ENCODE measurements around the gene ITM2B. TPM values are rescaled to one million over a fixed set of nuclear protein-coding genes. Genes with fewer than 3 reads are reported as not detected.

The ITM2B gene
- total and polyA plus RNA-seq, 2 donors (not counting 1 experiment from before 2014, with no cell fraction given) = 122 to 177 TPM

DNA sequence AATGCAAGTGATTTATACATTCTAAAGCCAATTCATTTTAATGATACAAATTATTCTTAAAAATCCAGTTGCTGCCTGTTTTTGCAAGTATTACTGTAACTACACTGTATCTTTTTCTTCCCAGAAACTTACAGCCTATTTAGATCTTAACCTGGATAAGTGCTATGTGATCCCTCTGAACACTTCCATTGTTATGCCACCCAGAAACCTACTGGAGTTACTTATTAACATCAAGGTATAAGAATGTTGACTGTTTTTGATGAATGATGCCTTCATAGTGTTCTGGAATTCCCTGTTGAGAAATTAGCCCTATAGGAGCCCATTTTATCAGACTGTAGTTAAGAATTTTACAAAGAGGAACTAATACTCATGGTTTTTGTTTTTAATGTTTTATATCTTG, 25.0 kb downstream of the ITM2B start:
- no peak overlapping the region for H3K27ac Mint-ChIP-seq
- Histone ChIP-seq H3K9ac (ENCODE audit: low read length) (no peak overlapping the region), H3K36me3 (replicated peaks in 1 of 2; ENCODE audit: control extremely low read depth in 1 of 2, control insufficient read depth in 1 of 2, extremely low read depth in 1 of 2, insufficient read depth in 2 of 2, low read length in 1 of 2) (peaks cover 16 to 82% of the 10 kb centered on the region in 2 experiments), H3K4me3 (ENCODE audit: control extremely low read depth in 1 of 5, extremely low read depth in 1 of 5, insufficient read depth in 1 of 5, low read depth in 2 of 5, low read length in 4 of 5) (no peak overlapping the region), H3K4me2 (replicated peaks; ENCODE audit: low read depth, low read length, poor library complexity, severe bottlenecking) (no peak overlapping the region), H3K27ac (ENCODE audit: low read length in 2 of 2) (no peak overlapping the region), H3K9me3 (ENCODE audit: control extremely low read depth in 1 of 3, control insufficient read depth in 2 of 3, insufficient read depth in 1 of 3, low read length in 2 of 3) (peaks cover 0 to 1% (median 0%) of the 10 kb centered on the region in 3 donors), H3K4me1 (ENCODE audit: control insufficient read depth in 2 of 2, insufficient read depth in 2 of 2, low read length in 2 of 2) (peaks cover 5 to 6% of the 10 kb centered on the region in 2 donors), H2AFZ (ENCODE audit: insufficient read depth, low read depth, low read length, poor library complexity, severe bottlenecking) (no peak overlapping the region), H4K20me1 (ENCODE audit: control insufficient read depth, insufficient read depth, low read length, poor library complexity, severe bottlenecking) (peaks cover 14% of the 10 kb centered on the region), H3K79me2 (ENCODE audit: control insufficient read depth, insufficient read depth, low read length) (peaks cover 27% of the 10 kb centered on the region), H3K27me3 (replicated peaks in 1 of 4; ENCODE audit: control extremely low read depth in 1 of 4, control insufficient read depth in 3 of 4, insufficient read depth in 4 of 4, low read length in 3 of 4) (no peaks in the 10 kb centered on the region)
- ATAC-seq (ENCODE audit: low read depth) (no peak), DNase-seq (no peak)
- ChIA-PET CTCF (no interaction called here), POLR2A (no interaction called here)
- H3K9me3 Mint-ChIP-seq (ENCODE audit: insufficient read depth) = no peaks in the 10 kb centered on the region
- no peak overlapping the region for H3K4me3 Mint-ChIP-seq
- H3K27me3 Mint-ChIP-seq = no peaks in the 10 kb centered on the region
- H3K4me1 Mint-ChIP-seq = peaks cover 8% of the 10 kb centered on the region
- intact Hi-C loops (cut with micrococcal nuclease) = no loop called here
- TF ChIP-seq, protein P1, sequence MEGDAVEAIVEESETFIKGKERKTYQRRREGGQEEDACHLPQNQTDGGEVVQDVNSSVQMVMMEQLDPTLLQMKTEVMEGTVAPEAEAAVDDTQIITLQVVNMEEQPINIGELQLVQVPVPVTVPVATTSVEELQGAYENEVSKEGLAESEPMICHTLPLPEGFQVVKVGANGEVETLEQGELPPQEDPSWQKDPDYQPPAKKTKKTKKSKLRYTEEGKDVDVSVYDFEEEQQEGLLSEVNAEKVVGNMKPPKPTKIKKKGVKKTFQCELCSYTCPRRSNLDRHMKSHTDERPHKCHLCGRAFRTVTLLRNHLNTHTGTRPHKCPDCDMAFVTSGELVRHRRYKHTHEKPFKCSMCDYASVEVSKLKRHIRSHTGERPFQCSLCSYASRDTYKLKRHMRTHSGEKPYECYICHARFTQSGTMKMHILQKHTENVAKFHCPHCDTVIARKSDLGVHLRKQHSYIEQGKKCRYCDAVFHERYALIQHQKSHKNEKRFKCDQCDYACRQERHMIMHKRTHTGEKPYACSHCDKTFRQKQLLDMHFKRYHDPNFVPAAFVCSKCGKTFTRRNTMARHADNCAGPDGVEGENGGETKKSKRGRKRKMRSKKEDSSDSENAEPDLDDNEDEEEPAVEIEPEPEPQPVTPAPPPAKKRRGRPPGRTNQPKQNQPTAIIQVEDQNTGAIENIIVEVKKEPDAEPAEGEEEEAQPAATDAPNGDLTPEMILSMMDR (IDR thresholded peaks at IDR 0.05) = no peak
- TF ChIP-seq EZH2 (IDR thresholded peaks at IDR 0.05; ENCODE audit: borderline replicate concordance, insufficient read depth, low read depth, low read length, poor library complexity, severe bottlenecking) = no peak

DNA sequence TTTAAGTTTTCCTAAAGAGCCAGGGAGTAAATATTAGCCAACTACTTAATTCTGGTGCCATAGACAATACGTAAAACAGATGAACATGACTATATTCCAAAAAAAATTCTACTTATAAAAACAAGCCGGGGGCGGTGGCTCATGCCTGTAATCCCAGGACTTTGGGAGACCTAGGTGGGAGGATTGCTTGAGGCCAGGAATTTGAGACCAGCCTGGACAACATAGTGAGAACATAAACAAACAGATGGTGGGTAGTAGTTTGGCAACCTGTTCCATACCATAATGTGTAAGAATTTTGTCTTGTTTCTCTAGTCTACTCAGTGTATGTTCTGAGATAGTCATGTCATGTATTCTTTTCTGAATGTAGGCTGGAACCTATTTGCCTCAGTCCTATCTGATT, 25.4 kb downstream of the ITM2B start:
- no peaks in the 10 kb centered on the region for H3K27me3 Mint-ChIP-seq
- no peak overlapping the region for H3K9ac ChIP-seq (ENCODE audit: low read length)
- ATAC-seq (ENCODE audit: low read depth) = no peak
- no peak overlapping the region for H2AFZ ChIP-seq (ENCODE audit: insufficient read depth, low read depth, low read length, poor library complexity, severe bottlenecking)
- H3K27me3 ChIP-seq (replicated peaks in 1 of 4; ENCODE audit: control extremely low read depth in 1 of 4, control insufficient read depth in 3 of 4, insufficient read depth in 4 of 4, low read length in 3 of 4) = no peaks in the 10 kb centered on the region
- no CpG with 5 or more reads among the region's 3 CpGs for WGBS (ENCODE audit: insufficient coverage)
- peaks cover 0 to 1% (median 0%) of the 10 kb centered on the region in 3 donors for H3K9me3 ChIP-seq (ENCODE audit: control extremely low read depth in 1 of 3, control insufficient read depth in 2 of 3, insufficient read depth in 1 of 3, low read length in 2 of 3)
- H3K9me3 Mint-ChIP-seq (ENCODE audit: insufficient read depth) = no peaks in the 10 kb centered on the region
- no peak for TF ChIP-seq EZH2 (IDR thresholded peaks at IDR 0.05; ENCODE audit: borderline replicate concordance, insufficient read depth, low read depth, low read length, poor library complexity, severe bottlenecking)
- TF ChIP-seq, protein P1 (IDR thresholded peaks at IDR 0.05) = no peak
- CTCF ChIA-PET = no interaction called here
- H3K4me3 ChIP-seq (ENCODE audit: control extremely low read depth in 1 of 5, extremely low read depth in 1 of 5, insufficient read depth in 1 of 5, low read depth in 2 of 5, low read length in 4 of 5) = no peak overlapping the region
- peaks cover 16 to 86% of the 10 kb centered on the region in 2 experiments for H3K36me3 ChIP-seq (replicated peaks in 1 of 2; ENCODE audit: control extremely low read depth in 1 of 2, control insufficient read depth in 1 of 2, extremely low read depth in 1 of 2, insufficient read depth in 2 of 2, low read length in 1 of 2)
- peaks cover 10% of the 10 kb centered on the region in 2 donors for H3K4me1 ChIP-seq (ENCODE audit: control insufficient read depth in 2 of 2, insufficient read depth in 2 of 2, low read length in 2 of 2)
- no peak for DNase-seq
- no peak overlapping the region for H3K27ac ChIP-seq (ENCODE audit: low read length in 2 of 2)
- no peak overlapping the region for H3K4me3 Mint-ChIP-seq
- H3K4me1 Mint-ChIP-seq = peaks cover 13% of the 10 kb centered on the region
- H4K20me1 ChIP-seq (ENCODE audit: control insufficient read depth, insufficient read depth, low read length, poor library complexity, severe bottlenecking) = peaks cover 14% of the 10 kb centered on the region
- no peak overlapping the region for H3K27ac Mint-ChIP-seq
- POLR2A ChIA-PET = no interaction called here
- H3K79me2 ChIP-seq (ENCODE audit: control insufficient read depth, insufficient read depth, low read length) = peaks cover 27% of the 10 kb centered on the region
- H3K4me2 ChIP-seq (replicated peaks; ENCODE audit: low read depth, low read length, poor library complexity, severe bottlenecking) = no peak overlapping the region
- intact Hi-C loops (cut with micrococcal nuclease) = no loop called here
